ENCODE data around the gene EXOC4.

DNA sequence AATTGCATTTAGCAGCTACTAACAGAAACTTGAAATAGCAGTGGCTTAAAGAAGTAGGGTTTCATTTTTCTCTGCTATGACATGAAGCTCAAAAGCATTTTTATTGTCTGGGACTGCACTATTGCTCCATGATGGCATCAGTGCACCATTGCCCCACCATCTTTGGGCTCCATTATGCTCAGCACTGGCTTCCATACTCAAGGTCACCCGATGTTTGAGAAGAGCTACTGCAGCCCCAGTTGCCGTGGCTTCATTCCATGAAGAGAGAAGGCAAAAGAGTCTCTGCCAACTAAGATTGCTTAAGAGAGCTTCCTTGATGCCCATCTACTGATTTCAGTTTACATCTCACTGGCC is 682.1 kb downstream of the EXOC4 start:
- TF ChIP-seq, protein P1, sequence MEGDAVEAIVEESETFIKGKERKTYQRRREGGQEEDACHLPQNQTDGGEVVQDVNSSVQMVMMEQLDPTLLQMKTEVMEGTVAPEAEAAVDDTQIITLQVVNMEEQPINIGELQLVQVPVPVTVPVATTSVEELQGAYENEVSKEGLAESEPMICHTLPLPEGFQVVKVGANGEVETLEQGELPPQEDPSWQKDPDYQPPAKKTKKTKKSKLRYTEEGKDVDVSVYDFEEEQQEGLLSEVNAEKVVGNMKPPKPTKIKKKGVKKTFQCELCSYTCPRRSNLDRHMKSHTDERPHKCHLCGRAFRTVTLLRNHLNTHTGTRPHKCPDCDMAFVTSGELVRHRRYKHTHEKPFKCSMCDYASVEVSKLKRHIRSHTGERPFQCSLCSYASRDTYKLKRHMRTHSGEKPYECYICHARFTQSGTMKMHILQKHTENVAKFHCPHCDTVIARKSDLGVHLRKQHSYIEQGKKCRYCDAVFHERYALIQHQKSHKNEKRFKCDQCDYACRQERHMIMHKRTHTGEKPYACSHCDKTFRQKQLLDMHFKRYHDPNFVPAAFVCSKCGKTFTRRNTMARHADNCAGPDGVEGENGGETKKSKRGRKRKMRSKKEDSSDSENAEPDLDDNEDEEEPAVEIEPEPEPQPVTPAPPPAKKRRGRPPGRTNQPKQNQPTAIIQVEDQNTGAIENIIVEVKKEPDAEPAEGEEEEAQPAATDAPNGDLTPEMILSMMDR (IDR thresholded peaks at IDR 0.05): no peak
- no peak for TF ChIP-seq POLR2A (IDR thresholded peaks at IDR 0.05)
